H9 (cell line): ENCODE results near the gene SLC24A3. TPM values are rescaled to one million over a fixed set of nuclear protein-coding genes. Genes with fewer than 3 reads are reported as not detected.

Experiments used
- DNase-seq: peaks from one replicate; pipeline ENCODE4 v3.0.0-alpha.2; 2017
- H2AFZ ChIP-seq: one replicate; pipeline ENCODE4 v1.6.1; 2013; ENCODE audit warnings: mild to moderate bottlenecking, low read length, control low read depth, moderate library complexity
- H2AK5ac ChIP-seq: 2 replicates; pipeline ENCODE4 v1.6.1; 2013; ENCODE audit warnings: low read length, control low read depth, mixed read lengths; ENCODE audit not compliant: insufficient read length
- H2BK120ac ChIP-seq: one replicate; pipeline ENCODE4 v1.6.1; 2013; ENCODE audit warnings: low read depth, mild to moderate bottlenecking, low read length, control low read depth, inconsistent platforms; ENCODE audit not compliant: poor library complexity, severe bottlenecking
- H2BK12ac ChIP-seq: 2 replicates; pipeline ENCODE4 v1.6.1; 2013; ENCODE audit warnings: low read length, control low read depth, mixed read lengths, low read depth; ENCODE audit not compliant: insufficient read length
- H2BK15ac ChIP-seq: 2 replicates; pipeline ENCODE4 v1.6.1; 2013; ENCODE audit warnings: low read depth, low read length, control low read depth
- H2BK20ac ChIP-seq: one replicate; pipeline ENCODE4 v1.6.1; 2013; ENCODE audit warnings: low read depth, mild to moderate bottlenecking, low read length, control low read depth, inconsistent platforms; ENCODE audit not compliant: poor library complexity, severe bottlenecking
- H2BK5ac ChIP-seq: 2 replicates; pipeline ENCODE4 v1.6.1; 2013; ENCODE audit warnings: low read length, control low read depth, mixed read lengths; ENCODE audit not compliant: insufficient read length
- H3K14ac ChIP-seq: 2 replicates; pipeline ENCODE4 v1.6.1; 2013; ENCODE audit warnings: low read length, control low read depth; ENCODE audit not compliant: insufficient read depth
- H3K18ac ChIP-seq: 2 replicates; pipeline ENCODE4 v1.6.1; 2013; ENCODE audit warnings: low read depth, mild to moderate bottlenecking, mixed read lengths, low read length, control low read depth; ENCODE audit not compliant: insufficient read length
- H3K23ac ChIP-seq: 2 replicates; pipeline ENCODE4 v1.6.1; 2013; ENCODE audit warnings: low read length, control low read depth, mixed read lengths, low read depth; ENCODE audit not compliant: insufficient read length
- H3K23me2 ChIP-seq: 2 replicates; pipeline ENCODE4 v1.6.1; 2013; ENCODE audit warnings: low read depth, mild to moderate bottlenecking, mixed read lengths, low read length, control low read depth; ENCODE audit not compliant: insufficient read length, poor library complexity, severe bottlenecking
- H3K27ac ChIP-seq: 2 replicates; pipeline ENCODE4 v1.5.1; 2013; ENCODE audit warnings: low read length, control low read depth, mixed read lengths, low read depth; ENCODE audit not compliant: insufficient read length
- H3K27me3 ChIP-seq: 2 replicates; pipeline ENCODE4 v1.6.1; 2013; ENCODE audit warnings: low read length, control low read depth, inconsistent platforms; ENCODE audit not compliant: insufficient read depth
- H3K4ac ChIP-seq: 2 replicates; pipeline ENCODE4 v1.6.1; 2013; ENCODE audit warnings: low read depth, mild to moderate bottlenecking, control low read depth, inconsistent platforms, low read length, moderate library complexity
- H3K4me1 ChIP-seq: 2 replicates; pipeline ENCODE4 v1.6.1; 2013; ENCODE audit warnings: low read length, control low read depth, inconsistent platforms; ENCODE audit not compliant: insufficient read depth
- H3K4me2 ChIP-seq: 2 replicates; pipeline ENCODE4 v1.6.1; 2013; ENCODE audit warnings: low read length, control low read depth, mixed read lengths; ENCODE audit not compliant: insufficient read length, insufficient read depth
- H3K56ac ChIP-seq: 2 replicates; pipeline ENCODE4 v1.6.1; 2013; ENCODE audit warnings: low read depth, mild to moderate bottlenecking, mixed read lengths, low read length, control low read depth; ENCODE audit not compliant: insufficient read length
- H3K79me1 ChIP-seq: 2 replicates; pipeline ENCODE4 v1.6.1; 2013; ENCODE audit warnings: low read depth, mild to moderate bottlenecking, moderate library complexity, low read length, control low read depth, inconsistent platforms; ENCODE audit not compliant: insufficient read depth, poor library complexity, severe bottlenecking
- H3K79me2 ChIP-seq: 2 replicates; pipeline ENCODE4 v1.6.1; 2013; ENCODE audit warnings: low read length, control low read depth, inconsistent platforms; ENCODE audit not compliant: insufficient read depth
- H3K9ac ChIP-seq: 2 replicates; pipeline ENCODE4 v1.6.1; 2013; ENCODE audit warnings: low read length, control low read depth, mixed read lengths; ENCODE audit not compliant: insufficient read length; ENCODE audit errors: extremely low read depth
- H3K9me3 ChIP-seq: one replicate; pipeline ENCODE4 v1.6.1; 2013; ENCODE audit warnings: low read depth, low read length, inconsistent platforms; ENCODE audit not compliant: control insufficient read depth
- H3T11ph ChIP-seq: one replicate; pipeline ENCODE4 v1.6.1; 2013; ENCODE audit warnings: mild to moderate bottlenecking, low read length, control low read depth, inconsistent platforms
- H4K20me1 ChIP-seq: one replicate; pipeline ENCODE4 v1.6.1; 2013; ENCODE audit not compliant: control insufficient read depth, insufficient read length, insufficient read depth
- H4K5ac ChIP-seq: 2 replicates; pipeline ENCODE4 v1.6.1; 2013; ENCODE audit warnings: low read depth, mild to moderate bottlenecking, mixed read lengths, low read length, control low read depth; ENCODE audit not compliant: insufficient read length
- H4K8ac ChIP-seq: replicated peaks from 2 replicates; pipeline ENCODE4 v1.6.1; 2013; ENCODE audit warnings: low read length, control low read depth, mixed read lengths, low read depth; ENCODE audit not compliant: insufficient read length
- H4K91ac ChIP-seq: 2 replicates; pipeline ENCODE4 v1.6.1; 2013; ENCODE audit warnings: low read depth, mild to moderate bottlenecking, moderate library complexity, mixed read lengths, low read length, control low read depth; ENCODE audit not compliant: insufficient read length
- H3K27ac Mint-ChIP-seq, 3 experiments: 2 replicates in 2 of 3; 3 replicates in 1 of 3; pipeline ENCODE4 v1.8.0; 2020 to 2021; ENCODE audit warnings: mixed read lengths in 3 of 3, mild to moderate bottlenecking in 1 of 3, moderate library complexity in 1 of 3
- H3K27me3 Mint-ChIP-seq: 2 replicates; pipeline ENCODE4 v1.8.0; 2021; ENCODE audit warnings: low read depth, mild to moderate bottlenecking, moderate library complexity, mixed read lengths
- H3K36me3 Mint-ChIP-seq, 3 experiments: 2 replicates in 2 of 3; 3 replicates in 1 of 3; pipeline ENCODE4 v1.8.0; 2020 to 2021; ENCODE audit warnings: low read depth in 3 of 3, mixed read lengths in 3 of 3; ENCODE audit not compliant: insufficient read depth in 1 of 3
- H3K4me1 Mint-ChIP-seq, 2 experiments: 2 replicates each; pipeline ENCODE4 v1.8.0; 2020; ENCODE audit warnings: mixed read lengths in 2 of 2
- H3K4me3 Mint-ChIP-seq, 2 experiments: 2 replicates in 1 of 2; 3 replicates in 1 of 2; pipeline ENCODE4 v1.8.0; 2020 to 2021; ENCODE audit warnings: mild to moderate bottlenecking in 2 of 2, mixed read lengths in 2 of 2, moderate library complexity in 1 of 2
- H3K9me3 Mint-ChIP-seq, 2 experiments: 2 replicates in 1 of 2; 3 replicates in 1 of 2; pipeline ENCODE4 v1.8.0; 2020; ENCODE audit warnings: mild to moderate bottlenecking in 2 of 2, mixed read lengths in 2 of 2, moderate library complexity in 1 of 2
- WGBS: extraction: QIAGEN DNeasy Blood & Tissue Kit; methylation state at CpG from one replicate; pipeline ENCODE4 v1.1.7; 2013; ENCODE audit warnings: missing lambda C conversion rate, low lambda C conversion rate, mixed read lengths; ENCODE audit not compliant: insufficient read length; ENCODE audit errors: extremely low coverage; 5-methylcytosine and 5-hydroxymethylcytosine counted together
- total RNA-seq: library from RNA; stranded (reverse); gene quantifications from 2 replicates; pipeline ENCODE4 v1.2.1, GENCODE V29; 2021
- TF ChIP-seq, protein P1 (sequence below): fragments of 200-600 bp; sonication (generic); conservative IDR thresholded peaks from 3 replicates; pipeline ENCODE4 v1.8.0; 2021; ENCODE audit warnings: antibody characterized with exemption, mild to moderate bottlenecking

SLC24A3 gene
- total RNA-seq, 1 experiment from 2014 or later, result 0.83 TPM

GRCh38 chr20:19318610-19319009 lies 106.2 kb downstream of the SLC24A3 start:
- Histone ChIP-seq H2BK12ac (no peak overlapping the region), H3K4ac (no peak overlapping the region), H3K14ac (no peak overlapping the region), H3K23me2 (no peaks in the 10 kb centered on the region), H4K91ac (no peak overlapping the region), H3K27me3 (no peaks in the 10 kb centered on the region), H3K4me2 (no peak overlapping the region), H4K5ac (no peak overlapping the region), H3K18ac (no peak overlapping the region), H2AFZ (no peak overlapping the region), H2BK15ac (no peak overlapping the region), H2BK5ac (no peak overlapping the region), H2AK5ac (no peak overlapping the region), H3K9ac (no peak overlapping the region), H2BK20ac (no peak overlapping the region), H3K4me1 (no peaks in the 10 kb centered on the region), H2BK120ac (no peak overlapping the region), H3K79me2 (no peaks in the 10 kb centered on the region), H3K56ac (no peak overlapping the region), H3K9me3 (no peaks in the 10 kb centered on the region), H4K20me1 (no peaks in the 10 kb centered on the region), H4K8ac (no peak overlapping the region), H3K27ac (no peak overlapping the region), H3K79me1 (no peaks in the 10 kb centered on the region), H3K23ac (no peak overlapping the region), H3T11ph (no peak overlapping the region)
- no peaks in the 10 kb centered on the region; a peak in 1 of 7 replicates for H3K36me3 Mint-ChIP-seq
- H3K9me3 Mint-ChIP-seq, result no peaks in the 10 kb centered on the region
- no peak overlapping the region for H3K4me3 Mint-ChIP-seq
- TF ChIP-seq, protein P1, sequence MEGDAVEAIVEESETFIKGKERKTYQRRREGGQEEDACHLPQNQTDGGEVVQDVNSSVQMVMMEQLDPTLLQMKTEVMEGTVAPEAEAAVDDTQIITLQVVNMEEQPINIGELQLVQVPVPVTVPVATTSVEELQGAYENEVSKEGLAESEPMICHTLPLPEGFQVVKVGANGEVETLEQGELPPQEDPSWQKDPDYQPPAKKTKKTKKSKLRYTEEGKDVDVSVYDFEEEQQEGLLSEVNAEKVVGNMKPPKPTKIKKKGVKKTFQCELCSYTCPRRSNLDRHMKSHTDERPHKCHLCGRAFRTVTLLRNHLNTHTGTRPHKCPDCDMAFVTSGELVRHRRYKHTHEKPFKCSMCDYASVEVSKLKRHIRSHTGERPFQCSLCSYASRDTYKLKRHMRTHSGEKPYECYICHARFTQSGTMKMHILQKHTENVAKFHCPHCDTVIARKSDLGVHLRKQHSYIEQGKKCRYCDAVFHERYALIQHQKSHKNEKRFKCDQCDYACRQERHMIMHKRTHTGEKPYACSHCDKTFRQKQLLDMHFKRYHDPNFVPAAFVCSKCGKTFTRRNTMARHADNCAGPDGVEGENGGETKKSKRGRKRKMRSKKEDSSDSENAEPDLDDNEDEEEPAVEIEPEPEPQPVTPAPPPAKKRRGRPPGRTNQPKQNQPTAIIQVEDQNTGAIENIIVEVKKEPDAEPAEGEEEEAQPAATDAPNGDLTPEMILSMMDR, result no peak
- no peaks in the 10 kb centered on the region for H3K27me3 Mint-ChIP-seq
- peaks cover 2% of the 10 kb centered on the region in 2 experiments; a peak in 2 of 4 replicates for H3K4me1 Mint-ChIP-seq
- no peak for DNase-seq
- WGBS, result no CpG with 5 or more reads among the region's 4 CpGs
- H3K27ac Mint-ChIP-seq, result no peak overlapping the region; a peak in 1 of 7 replicates
